Stimulated activated CD4-positive, alpha-beta T cell treated with anti-CD3 and anti-CD28 coated beads, TNF-alpha, amount 100 ng/mL, for 48 hours (primary cell): Measurements from ENCODE around the gene TSC22D4.

Experiments
- DNase-seq, 3 donors: peaks; one replicate each; pipeline ENCODE4 v3.0.0-alpha.2; 2020; ENCODE audit warnings: low read depth in 3 of 3

TSC22D4 gene

GRCh38 chr7:100492738-100493475, 13.9 kb upstream of the TSC22D4 start:
- no peak for DNase-seq

GRCh38 chr7:100491192-100491578, 12.2 kb upstream of the TSC22D4 start:
- no peak for DNase-seq

- no peak for DNase-seq
Observed at GRCh38 chr7:100490483-100491191, 11.6 kb upstream of the TSC22D4 start.

GRCh38 chr7:100489824-100490223, 10.8 kb upstream of the TSC22D4 start:
- no peak for DNase-seq

- no peak for DNase-seq
Observed at GRCh38 chr7:100489121-100489520, 10.1 kb upstream of the TSC22D4 start.

- DNase-seq: no peak
Observed at GRCh38 chr7:100488333-100489095, 9.5 kb upstream of the TSC22D4 start.

GRCh38 chr7:100486753-100487446, 7.9 kb upstream of the TSC22D4 start:
- no peak for DNase-seq

- no peak for DNase-seq
Observed at GRCh38 chr7:100486111-100486636, 7.2 kb upstream of the TSC22D4 start.

GRCh38 chr7:100485471-100485876, 6.5 kb upstream of the TSC22D4 start:
- DNase-seq: no peak

GRCh38 chr7:100484673-100485045, 5.6 kb upstream of the TSC22D4 start:
- no peak for DNase-seq

- peak in 1 of 3 donors; percentile 28 for DNase-seq
Observed at GRCh38 chr7:100483722-100484672, 5.0 kb upstream of the TSC22D4 start, which contains the start of gene NYAP1. Gene NYAP1 (plus strand): TSS chr7:100483927. CDS start chr7:100485312, 1,385 bp downstream.

GRCh38 chr7:100483090-100483721, 4.2 kb upstream of the TSC22D4 start:
- DNase-seq: peak; percentile 64 to 78 (median 67)

- DNase-seq: no peak
Observed at GRCh38 chr7:100482728-100483089, 3.7 kb upstream of the TSC22D4 start.

GRCh38 chr7:100481466-100481865, 2.5 kb upstream of the TSC22D4 start:
- DNase-seq: no peak

GRCh38 chr7:100477871-100478267, 1.1 kb downstream of the TSC22D4 start:
- no peak for DNase-seq

GRCh38 chr7:100476903-100477870, 1.8 kb downstream of the TSC22D4 start:
- peak in 1 of 3 donors; percentile 58 for DNase-seq

- no peak for DNase-seq
Observed at GRCh38 chr7:100476101-100476780, 2.8 kb downstream of the TSC22D4 start.

GRCh38 chr7:100475549-100475948, 3.5 kb downstream of the TSC22D4 start:
- DNase-seq: no peak
